Osteocyte (in vitro differentiated cells): ENCODE data around the gene ASIC1. TPM values are rescaled to one million over a fixed set of nuclear protein-coding genes. Genes with fewer than 3 reads are reported as not detected.

ENCODE experiments used
- DNase-seq: peaks from one replicate; pipeline ENCODE4 v3.0.0; 2021; ENCODE audit warnings: mixed read lengths; ENCODE audit not compliant: unreplicated experiment; ENCODE audit errors: extremely low spot score
- H3K27ac Mint-ChIP-seq: one replicate; pipeline ENCODE4 v1.8.0; 2021; ENCODE audit warnings: mild to moderate bottlenecking, mixed read lengths; ENCODE audit not compliant: unreplicated experiment
- H3K27me3 Mint-ChIP-seq: one replicate; pipeline ENCODE4 v1.8.0; 2021; ENCODE audit warnings: mixed read lengths; ENCODE audit not compliant: unreplicated experiment
- H3K36me3 Mint-ChIP-seq: one replicate; pipeline ENCODE4 v1.8.0; 2021; ENCODE audit warnings: mixed read lengths; ENCODE audit not compliant: unreplicated experiment
- H3K4me1 Mint-ChIP-seq: one replicate; pipeline ENCODE4 v1.8.0; 2021; ENCODE audit warnings: mixed read lengths; ENCODE audit not compliant: unreplicated experiment
- H3K4me3 Mint-ChIP-seq: one replicate; pipeline ENCODE4 v1.8.0; 2021; ENCODE audit warnings: mild to moderate bottlenecking, moderate library complexity, mixed read lengths; ENCODE audit not compliant: unreplicated experiment
- H3K9me3 Mint-ChIP-seq: one replicate; pipeline ENCODE4 v1.8.0; 2021; ENCODE audit warnings: mixed read lengths; ENCODE audit not compliant: unreplicated experiment
- total RNA-seq: library from RNA; stranded (reverse); gene quantifications from 2 replicates; pipeline ENCODE4 v1.2.1, GENCODE V29; 2021
- TF ChIP-seq, protein P1 (sequence below): fragments of 200-600 bp; sonication (generic); IDR thresholded peaks from 2 replicates; pipeline ENCODE4 v1.5.0; 2021; ENCODE audit warnings: antibody characterized with exemption, mild to moderate bottlenecking, moderate library complexity

Gene ASIC1
- total RNA-seq, 1 donor from 2014 or later, result 2.1 TPM

DNA sequence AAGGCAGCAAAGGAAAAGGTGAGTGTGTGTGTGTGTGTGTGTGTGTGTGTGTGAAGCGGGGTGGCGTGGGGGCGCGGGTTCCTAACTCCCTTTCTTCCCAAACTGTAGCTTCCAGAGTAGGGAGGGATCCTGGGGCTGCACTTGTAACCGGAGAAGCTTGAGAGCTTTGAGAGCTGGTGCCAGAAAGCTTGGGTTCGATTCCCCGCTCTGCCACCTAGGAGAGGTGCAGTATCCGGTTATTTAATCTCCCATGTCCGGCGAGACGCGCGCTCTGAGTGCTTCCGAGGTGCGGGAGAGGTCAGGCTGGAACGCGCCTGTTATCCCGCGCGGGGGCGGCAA is 24.9 kb upstream of the ASIC1 start:
- no peak for DNase-seq
- Mint-ChIP-seq H3K36me3 (no peaks in the 10 kb centered on the region), H3K27ac (no peak overlapping the region), H3K9me3 (no peaks in the 10 kb centered on the region), H3K27me3 (no peaks in the 10 kb centered on the region), H3K4me3 (no peak overlapping the region), H3K4me1 (no peaks in the 10 kb centered on the region)
- TF ChIP-seq, protein P1, sequence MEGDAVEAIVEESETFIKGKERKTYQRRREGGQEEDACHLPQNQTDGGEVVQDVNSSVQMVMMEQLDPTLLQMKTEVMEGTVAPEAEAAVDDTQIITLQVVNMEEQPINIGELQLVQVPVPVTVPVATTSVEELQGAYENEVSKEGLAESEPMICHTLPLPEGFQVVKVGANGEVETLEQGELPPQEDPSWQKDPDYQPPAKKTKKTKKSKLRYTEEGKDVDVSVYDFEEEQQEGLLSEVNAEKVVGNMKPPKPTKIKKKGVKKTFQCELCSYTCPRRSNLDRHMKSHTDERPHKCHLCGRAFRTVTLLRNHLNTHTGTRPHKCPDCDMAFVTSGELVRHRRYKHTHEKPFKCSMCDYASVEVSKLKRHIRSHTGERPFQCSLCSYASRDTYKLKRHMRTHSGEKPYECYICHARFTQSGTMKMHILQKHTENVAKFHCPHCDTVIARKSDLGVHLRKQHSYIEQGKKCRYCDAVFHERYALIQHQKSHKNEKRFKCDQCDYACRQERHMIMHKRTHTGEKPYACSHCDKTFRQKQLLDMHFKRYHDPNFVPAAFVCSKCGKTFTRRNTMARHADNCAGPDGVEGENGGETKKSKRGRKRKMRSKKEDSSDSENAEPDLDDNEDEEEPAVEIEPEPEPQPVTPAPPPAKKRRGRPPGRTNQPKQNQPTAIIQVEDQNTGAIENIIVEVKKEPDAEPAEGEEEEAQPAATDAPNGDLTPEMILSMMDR, result no peak

DNA sequence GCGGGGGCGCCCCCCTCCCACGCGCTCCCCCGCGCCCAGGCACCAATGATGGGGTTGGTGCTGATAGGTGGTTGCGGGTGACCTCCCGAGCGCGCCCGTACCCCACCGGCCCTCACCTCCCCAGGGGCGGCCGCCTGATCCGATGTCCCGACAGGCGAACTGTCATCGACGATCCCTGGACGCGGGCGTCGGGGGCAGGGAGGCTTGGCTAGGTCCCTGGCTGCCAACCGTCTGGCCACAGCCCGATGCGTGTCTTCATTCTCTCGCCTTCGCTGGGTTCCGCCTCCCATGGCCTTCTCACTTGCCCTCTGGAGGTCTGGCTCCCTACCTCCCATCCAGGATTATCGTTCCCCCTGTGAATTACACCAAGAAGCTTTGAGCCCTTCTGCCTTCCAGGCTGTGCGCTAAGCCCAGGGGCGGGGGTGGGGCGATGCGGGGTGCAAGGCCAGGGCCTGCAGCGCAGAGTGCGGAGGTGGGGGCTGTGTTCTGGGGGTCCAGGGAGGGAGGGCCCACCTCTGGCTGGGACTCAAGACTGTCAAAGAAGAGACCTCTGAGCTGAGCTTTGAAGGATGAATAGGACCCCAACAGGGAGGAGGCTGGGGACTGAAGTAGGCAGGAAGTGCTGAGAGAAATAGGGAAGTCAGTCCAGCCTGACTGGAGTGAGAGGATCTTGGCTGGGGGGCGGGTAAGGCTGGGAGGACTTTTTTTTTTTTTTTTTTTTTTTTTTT is 24.4 kb upstream of the ASIC1 start:
- no peak overlapping the region for H3K4me3 Mint-ChIP-seq
- H3K9me3 Mint-ChIP-seq, result no peaks in the 10 kb centered on the region
- no peaks in the 10 kb centered on the region for H3K36me3 Mint-ChIP-seq
- H3K4me1 Mint-ChIP-seq, result no peaks in the 10 kb centered on the region
- H3K27me3 Mint-ChIP-seq, result no peaks in the 10 kb centered on the region
- TF ChIP-seq, protein P1, result no peak
- H3K27ac Mint-ChIP-seq, result no peak overlapping the region
- DNase-seq, result no peak

DNA sequence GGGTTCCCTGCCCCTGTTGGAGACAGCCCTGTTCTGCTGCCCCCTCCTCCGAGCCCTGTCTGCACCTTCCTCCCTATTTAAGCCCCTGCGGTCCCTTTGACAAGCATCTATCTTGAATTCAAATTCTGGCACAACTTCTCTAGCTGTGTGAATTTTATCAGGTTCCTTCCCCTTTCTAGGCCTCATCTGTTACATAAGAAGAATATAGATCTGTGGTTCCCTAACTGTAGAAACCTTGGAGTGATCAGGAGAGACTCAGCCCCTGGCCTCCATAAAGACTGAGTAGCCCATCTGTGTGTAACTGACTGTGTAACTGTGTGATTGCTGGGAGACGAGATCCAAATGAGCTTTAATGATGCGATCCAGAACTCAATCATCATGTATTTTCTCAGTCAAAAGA is 19.1 kb upstream of the ASIC1 start:
- DNase-seq, result no peak
- Mint-ChIP-seq H3K27ac (no peak overlapping the region), H3K4me3 (no peak overlapping the region), H3K36me3 (no peaks in the 10 kb centered on the region), H3K9me3 (no peaks in the 10 kb centered on the region), H3K4me1 (no peaks in the 10 kb centered on the region), H3K27me3 (peaks cover 3% of the 10 kb centered on the region)
- TF ChIP-seq, protein P1, result no peak

DNA sequence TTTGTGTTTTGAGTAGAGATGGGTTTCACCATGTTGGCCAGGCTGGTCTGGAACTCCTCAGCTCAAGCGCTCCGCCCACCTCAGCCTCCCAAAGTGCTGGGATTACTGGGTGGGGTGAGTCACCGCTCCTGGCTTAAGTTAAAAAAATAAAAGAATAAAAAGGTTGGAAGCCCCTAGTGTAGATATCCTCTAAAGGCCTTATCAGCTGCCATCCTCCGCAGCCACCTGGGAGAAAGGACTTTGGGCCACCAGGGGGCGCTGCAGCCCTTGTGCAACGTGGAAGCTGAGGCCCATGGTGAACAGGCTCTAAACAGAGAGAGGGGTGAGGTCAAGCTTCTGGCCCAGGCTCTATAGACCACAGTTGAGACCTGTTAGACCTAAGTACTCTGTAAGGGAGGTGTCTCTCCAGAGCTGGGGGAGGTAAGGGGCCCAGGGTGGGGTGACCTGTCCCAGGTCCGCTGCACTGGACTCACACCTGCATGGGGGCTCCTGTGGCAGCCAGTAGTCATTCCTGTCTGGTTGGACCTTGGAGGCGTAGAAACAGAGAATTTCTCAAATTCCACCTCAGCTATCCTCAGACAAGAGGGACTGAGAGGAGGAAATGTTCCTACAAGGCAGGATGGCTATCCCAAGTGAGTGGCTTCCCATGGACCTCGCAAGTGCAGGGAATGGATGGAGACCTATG is 18.1 kb upstream of the ASIC1 start:
- no peak overlapping the region for H3K27ac Mint-ChIP-seq
- DNase-seq, result no peak
- H3K27me3 Mint-ChIP-seq, result peaks cover 3% of the 10 kb centered on the region

DNA sequence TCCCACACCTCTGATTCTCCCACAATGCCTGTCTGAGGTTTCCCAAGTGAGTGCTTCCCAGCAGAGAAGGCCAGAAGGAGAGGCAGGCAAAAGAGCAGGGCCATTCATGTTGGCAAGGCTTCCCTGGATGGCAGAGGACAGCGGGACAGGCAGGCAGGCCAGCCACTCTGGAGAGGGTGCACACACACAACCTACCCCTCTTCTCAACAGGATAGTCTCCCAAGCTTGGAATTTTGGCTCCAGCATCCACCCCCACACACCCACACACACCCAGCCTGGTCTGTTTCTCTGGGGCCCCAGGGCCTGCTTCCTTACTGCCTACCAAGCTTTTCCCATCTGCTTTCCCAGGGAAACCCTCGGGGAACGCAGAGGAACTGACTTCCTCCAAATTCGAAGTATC is 16.7 kb upstream of the ASIC1 start:
- TF ChIP-seq, protein P1, result no peak
- H3K27me3 Mint-ChIP-seq, result peaks cover 3% of the 10 kb centered on the region
- no peak overlapping the region for H3K4me3 Mint-ChIP-seq
- H3K4me1 Mint-ChIP-seq, result no peaks in the 10 kb centered on the region
- H3K9me3 Mint-ChIP-seq, result no peaks in the 10 kb centered on the region
- no peaks in the 10 kb centered on the region for H3K36me3 Mint-ChIP-seq
- no peak overlapping the region for H3K27ac Mint-ChIP-seq
- no peak for DNase-seq

More for the DNA sequence above, 18.1 kb upstream of the ASIC1 start:
- H3K4me3 Mint-ChIP-seq, result no peak overlapping the region
- H3K9me3 Mint-ChIP-seq, result no peaks in the 10 kb centered on the region
- H3K4me1 Mint-ChIP-seq, result no peaks in the 10 kb centered on the region
- no peaks in the 10 kb centered on the region for H3K36me3 Mint-ChIP-seq
- TF ChIP-seq, protein P1, result peak; percentile 82
